Esophagus muscularis mucosa (tissue), 4 donors: ENCODE data around the gene LRP1. TPM values are rescaled to one million over a fixed set of nuclear protein-coding genes. Genes with fewer than 3 reads are reported as not detected.

Experiments used
- DNase-seq: peaks from one replicate; pipeline ENCODE4 v3.0.0-alpha.2; 2017; ENCODE audit errors: extremely low spot score
- H3K27ac ChIP-seq, 4 donors: fragments of 200-600 bp; sonication (generic); replicated peaks in 1 of 4; 1 replicate in 3 of 4; 2 replicates in 1 of 4; pipeline ENCODE4 v1.5.1; 2016 to 2019; ENCODE audit warnings: mild to moderate bottlenecking in 1 of 4
- H3K27me3 ChIP-seq, 4 donors: fragments of 200-600 bp; sonication (generic); one replicate each; pipeline versions ENCODE4 v1.5.1 to v1.6.0; 2016 to 2019
- H3K36me3 ChIP-seq, 4 donors: fragments of 200-600 bp; sonication (generic); one replicate each; pipeline ENCODE4 v1.5.1; 2016 to 2019
- H3K4me1 ChIP-seq, 4 donors: fragments of 200-600 bp; sonication (generic); one replicate each; pipeline ENCODE4 v1.5.1; 2016 to 2019
- H3K4me3 ChIP-seq, 4 donors: fragments of 200-600 bp; sonication (generic); 1 replicate in 2 of 4; 2 replicates in 2 of 4; pipeline ENCODE4 v1.5.1; 2016 to 2019; ENCODE audit warnings: mild to moderate bottlenecking in 4 of 4, moderate library complexity in 1 of 4
- H3K9me3 ChIP-seq, 4 donors: fragments of 200-600 bp; sonication (generic); 1 replicate in 3 of 4; 2 replicates in 1 of 4; pipeline ENCODE4 v1.5.1; 2016 to 2019
- CTCF ChIP-seq, 3 experiments: fragments of 200-600 bp in 2 of 3; fragments of 450-650 bp in 1 of 3; sonication (generic) in 2 of 3; IDR thresholded peaks; one replicate each; pipeline ENCODE4 v1.5.1; 2017 to 2019; ENCODE audit warnings: antibody characterized with exemption in 3 of 3, mild to moderate bottlenecking in 2 of 3, moderate library complexity in 1 of 3
- EP300 ChIP-seq: sonication (generic); formaldehyde crosslinking; IDR thresholded peaks from one replicate; pipeline ENCODE4 v1.6.1; 2017; ENCODE audit warnings: antibody characterized with exemption
- POLR2A ChIP-seq: fragments of 450-650 bp; IDR thresholded peaks from one replicate; pipeline ENCODE4 v1.6.1; 2017; ENCODE audit warnings: antibody characterized with exemption, moderate library complexity, mild to moderate bottlenecking, low read depth
- POLR2AphosphoS5 ChIP-seq, 2 donors: sonication (generic); formaldehyde crosslinking; IDR thresholded peaks; one replicate each; pipeline ENCODE4 v1.6.1; 2017; ENCODE audit warnings: antibody characterized with exemption in 2 of 2
- WGBS: methylation state at CpG from one replicate; pipeline ENCODE4 v1.1.5; 2018; 5-methylcytosine and 5-hydroxymethylcytosine counted together
- intact Hi-C: fragments of 100-400 bp; cut with DNase I; formaldehyde crosslinking; loops from one replicate; pipeline ENCODE4 v1.15.1; 2023
- total RNA-seq, 4 donors: library from RNA; depleted of rRNA; stranded (reverse); fragments of >200 nt; gene quantifications; one replicate each; pipeline versions ENCODE4 v1.1.0 to v1.2.1, GENCODE V29; 2016

Gene LRP1
- total RNA-seq, 4 donors from 2014 or later = 203 to 338 (median 250) TPM

- Histone ChIP-seq H3K27me3 (no peaks in the 10 kb centered on the region), H3K4me3 (no peak overlapping the region), H3K27ac (no peak overlapping the region), H3K36me3 (peaks cover 55 to 91% (median 88%) of the 10 kb centered on the region in 4 donors), H3K9me3 (no peaks in the 10 kb centered on the region), H3K4me1 (no peaks in the 10 kb centered on the region)
- intact Hi-C loops = loop anchor here (2.0 kb wide), 2 partner anchors 59 to 115 kb away; no protein-coding TSS in a partner anchor
- no peak for TF ChIP-seq POLR2A
- TF ChIP-seq CTCF (IDR thresholded peaks at IDR 0.05) = no peak
- no peak for TF ChIP-seq POLR2AphosphoS5 (IDR thresholded peaks at IDR 0.05)
- no peak for TF ChIP-seq EP300
- WGBS = 95% methylated on average over 13 of the region's 22 CpGs
- no peak for DNase-seq
These were observed 55.8 kb downstream of the LRP1 start for GRCh38 chr12:57183939-57184725.

GRCh38 chr12:57185403-57185802 lies 57.1 kb downstream of the LRP1 start:
- WGBS = 84% methylated on average over 11 of the region's 25 CpGs
- Histone ChIP-seq H3K4me3 (no peak overlapping the region), H3K9me3 (no peaks in the 10 kb centered on the region), H3K27me3 (no peaks in the 10 kb centered on the region), H3K4me1 (peaks cover 5 to 9% (median 7%) of the 10 kb centered on the region in 4 donors), H3K36me3 (peaks cover 43 to 91% (median 84%) of the 10 kb centered on the region in 4 donors), H3K27ac (no peak overlapping the region)
- TF ChIP-seq CTCF (IDR thresholded peaks at IDR 0.05) = no peak
- no peak for TF ChIP-seq POLR2AphosphoS5 (IDR thresholded peaks at IDR 0.05)
- TF ChIP-seq POLR2A = no peak
- TF ChIP-seq EP300 = no peak
- no peak for DNase-seq
- intact Hi-C loops = no loop called here

GRCh38 chr12:57185906-57186508 lies 57.7 kb downstream of the LRP1 start:
- DNase-seq = no peak
- no peaks in the 10 kb centered on the region for H3K27me3 ChIP-seq
- WGBS = 91% methylated on average over 11 of the region's 12 CpGs
- H3K27ac ChIP-seq = no peak overlapping the region
- no peaks in the 10 kb centered on the region for H3K9me3 ChIP-seq
- TF ChIP-seq EP300 (no peak), POLR2AphosphoS5 (IDR thresholded peaks at IDR 0.05) (no peak), POLR2A (no peak), CTCF (IDR thresholded peaks at IDR 0.05) (no peak)
- no peak overlapping the region for H3K4me3 ChIP-seq
- H3K4me1 ChIP-seq = peaks cover 5 to 11% (median 9%) of the 10 kb centered on the region in 4 donors
- peaks cover 39 to 91% (median 83%) of the 10 kb centered on the region in 4 donors for H3K36me3 ChIP-seq
- intact Hi-C loops = no loop called here

GRCh38 chr12:57187222-57188089 lies 59.2 kb downstream of the LRP1 start:
- DNase-seq = no peak
- Histone ChIP-seq H3K36me3 (peaks cover 47 to 93% (median 88%) of the 10 kb centered on the region in 4 donors), H3K9me3 (no peaks in the 10 kb centered on the region), H3K4me1 (peaks cover 5 to 11% (median 9%) of the 10 kb centered on the region in 4 donors), H3K27ac (no peak overlapping the region), H3K4me3 (no peak overlapping the region), H3K27me3 (no peaks in the 10 kb centered on the region)
- intact Hi-C loops = no loop called here
- no peak for TF ChIP-seq CTCF (IDR thresholded peaks at IDR 0.05)
- no peak for TF ChIP-seq POLR2AphosphoS5 (IDR thresholded peaks at IDR 0.05)
- TF ChIP-seq POLR2A = no peak
- TF ChIP-seq EP300 = no peak
- 60% methylated on average over 20 of the region's 21 CpGs for WGBS
